ENCODE data around the gene ARHGAP23. TPM values are rescaled to one million over a fixed set of nuclear protein-coding genes. Genes with fewer than 3 reads are reported as not detected.

Gene ARHGAP23
- total RNA-seq, 1 experiment from 2014 or later = 19.0 TPM

DNA sequence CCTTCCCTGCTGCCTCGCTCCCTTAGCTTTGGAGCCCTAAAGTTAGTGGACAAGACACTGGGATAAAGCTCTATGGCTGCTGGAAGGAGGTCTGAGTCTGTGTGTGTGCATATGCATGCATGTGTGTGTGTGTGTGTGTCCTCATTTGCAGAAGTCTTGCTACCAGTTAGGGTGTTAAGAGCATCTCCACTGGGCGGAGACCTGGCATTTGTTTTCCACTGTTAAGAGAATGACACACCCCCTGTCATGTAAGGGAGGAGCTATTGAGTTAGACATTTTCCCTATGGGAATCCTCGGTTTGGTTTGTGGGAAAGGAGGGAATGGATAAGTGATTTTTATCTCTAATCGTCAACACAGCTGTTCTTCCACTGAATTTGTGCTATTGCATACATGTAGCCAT lies 24.8 kb upstream of the ARHGAP23 start:
- intact Hi-C loops (cut with micrococcal nuclease; ENCODE audit: unreplicated experiment) = no loop called here
- no peak for DNase-seq (ENCODE audit: low spot score)
- ChIA-PET CTCF (interaction anchor here (0.6 kb wide), 1 partner anchor 17 kb away, joined by 3 read pairs; no protein-coding TSS in a partner anchor), POLR2A (ENCODE audit: low non-redundant PET) (no interaction called here)
- TF ChIP-seq, protein P1, sequence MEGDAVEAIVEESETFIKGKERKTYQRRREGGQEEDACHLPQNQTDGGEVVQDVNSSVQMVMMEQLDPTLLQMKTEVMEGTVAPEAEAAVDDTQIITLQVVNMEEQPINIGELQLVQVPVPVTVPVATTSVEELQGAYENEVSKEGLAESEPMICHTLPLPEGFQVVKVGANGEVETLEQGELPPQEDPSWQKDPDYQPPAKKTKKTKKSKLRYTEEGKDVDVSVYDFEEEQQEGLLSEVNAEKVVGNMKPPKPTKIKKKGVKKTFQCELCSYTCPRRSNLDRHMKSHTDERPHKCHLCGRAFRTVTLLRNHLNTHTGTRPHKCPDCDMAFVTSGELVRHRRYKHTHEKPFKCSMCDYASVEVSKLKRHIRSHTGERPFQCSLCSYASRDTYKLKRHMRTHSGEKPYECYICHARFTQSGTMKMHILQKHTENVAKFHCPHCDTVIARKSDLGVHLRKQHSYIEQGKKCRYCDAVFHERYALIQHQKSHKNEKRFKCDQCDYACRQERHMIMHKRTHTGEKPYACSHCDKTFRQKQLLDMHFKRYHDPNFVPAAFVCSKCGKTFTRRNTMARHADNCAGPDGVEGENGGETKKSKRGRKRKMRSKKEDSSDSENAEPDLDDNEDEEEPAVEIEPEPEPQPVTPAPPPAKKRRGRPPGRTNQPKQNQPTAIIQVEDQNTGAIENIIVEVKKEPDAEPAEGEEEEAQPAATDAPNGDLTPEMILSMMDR (conservative IDR thresholded peaks at IDR 0.05; ENCODE audit: low read depth, low read length) = no peak
- no peak for TF ChIP-seq EZH2 (IDR thresholded peaks at IDR 0.05; ENCODE audit: borderline replicate concordance, low read depth, low read length, poor library complexity, severe bottlenecking)
- Histone ChIP-seq H3K27me3 (replicated peaks; ENCODE audit: insufficient read depth, low read depth, low read length, poor library complexity) (no peaks in the 10 kb centered on the region), H3K4me3 (ENCODE audit: low read depth, low read length, poor library complexity, severe bottlenecking) (no peak overlapping the region), H3K36me3 (ENCODE audit: insufficient read depth, low read length, poor library complexity, severe bottlenecking) (no peaks in the 10 kb centered on the region), H3K4me1 (ENCODE audit: insufficient read depth, low read length, poor library complexity, severe bottlenecking) (no peaks in the 10 kb centered on the region), H3K27ac (ENCODE audit: low read depth, low read length, poor library complexity, severe bottlenecking) (no peak overlapping the region), H3K9me3 (ENCODE audit: low read depth, low read length, poor library complexity, severe bottlenecking) (no peaks in the 10 kb centered on the region)
- BruUV-seq (replicated peaks) = no TSS peak

DNA sequence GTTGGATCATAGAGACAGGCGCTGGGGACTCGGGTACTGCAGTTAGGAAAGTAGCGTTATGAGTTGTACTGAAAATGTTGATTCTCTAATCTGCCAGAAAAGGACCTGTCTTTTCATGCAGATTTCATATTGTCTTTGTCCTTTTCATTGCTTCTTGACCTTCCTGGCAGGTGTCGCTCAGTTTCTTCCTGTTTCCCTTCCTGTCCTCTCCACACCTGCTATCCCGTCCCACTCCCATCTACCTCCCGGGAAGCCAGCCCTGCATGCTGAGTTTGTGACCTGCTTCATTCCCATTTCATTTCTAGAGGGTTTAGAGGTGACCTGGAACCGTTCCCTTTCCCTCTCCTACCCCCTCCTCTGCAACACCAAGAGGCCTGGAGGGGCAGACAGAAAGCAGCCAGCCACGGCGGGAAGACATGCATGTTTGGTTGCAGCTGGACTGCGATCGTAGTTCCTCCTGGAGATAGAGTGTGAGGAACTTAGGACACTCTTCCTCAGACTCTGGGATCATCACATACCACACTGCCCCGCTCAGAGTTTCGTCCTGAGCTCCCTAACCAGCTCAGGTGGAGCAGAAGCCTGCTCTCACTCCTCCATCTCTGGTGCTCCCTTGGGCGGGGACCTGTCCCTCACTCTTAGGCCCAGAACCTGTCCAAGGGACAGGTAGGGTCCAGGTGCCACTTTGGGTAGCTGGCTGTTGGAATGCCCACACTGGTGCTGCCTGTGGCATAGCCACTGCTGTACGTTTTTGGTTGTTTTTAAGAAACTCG lies 23.9 kb upstream of the ARHGAP23 start:
- intact Hi-C loops (cut with micrococcal nuclease; ENCODE audit: unreplicated experiment) = no loop called here
- H3K27ac ChIP-seq (ENCODE audit: low read depth, low read length, poor library complexity, severe bottlenecking) = no peak overlapping the region
- H3K36me3 ChIP-seq (ENCODE audit: insufficient read depth, low read length, poor library complexity, severe bottlenecking) = no peaks in the 10 kb centered on the region
- no peak for DNase-seq (ENCODE audit: low spot score)
- no peaks in the 10 kb centered on the region for H3K27me3 ChIP-seq (replicated peaks; ENCODE audit: insufficient read depth, low read depth, low read length, poor library complexity)
- H3K9me3 ChIP-seq (ENCODE audit: low read depth, low read length, poor library complexity, severe bottlenecking) = no peaks in the 10 kb centered on the region
- no peak overlapping the region for H3K4me3 ChIP-seq (ENCODE audit: low read depth, low read length, poor library complexity, severe bottlenecking)
- no peaks in the 10 kb centered on the region for H3K4me1 ChIP-seq (ENCODE audit: insufficient read depth, low read length, poor library complexity, severe bottlenecking)
- BruUV-seq (replicated peaks) = no TSS peak
- POLR2A ChIA-PET (ENCODE audit: low non-redundant PET) = no interaction called here
- CTCF ChIA-PET = no interaction called here
- TF ChIP-seq, protein P1 (conservative IDR thresholded peaks at IDR 0.05; ENCODE audit: low read depth, low read length) = no peak

DNA sequence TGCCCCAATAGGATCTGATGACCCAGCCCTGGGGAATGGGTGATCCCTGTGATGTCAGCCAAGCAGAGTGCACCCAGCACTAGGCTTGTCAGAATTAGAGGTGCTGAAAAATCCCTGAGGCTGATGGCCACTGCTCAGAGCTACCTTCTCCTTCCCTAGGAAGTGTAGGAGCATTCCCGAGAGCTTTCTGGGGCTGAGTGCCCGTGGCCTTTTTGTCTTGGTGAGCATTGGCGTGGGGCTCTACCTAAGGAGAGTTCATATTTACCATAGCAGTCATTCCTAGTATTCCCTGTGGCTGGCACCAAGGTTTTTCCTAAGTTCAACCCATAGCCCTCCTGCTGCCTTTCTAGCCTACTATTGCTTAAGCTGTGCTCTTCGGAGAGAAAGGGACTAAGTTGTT lies 22.6 kb upstream of the ARHGAP23 start:
- no peak overlapping the region for H3K4me3 ChIP-seq (ENCODE audit: low read depth, low read length, poor library complexity, severe bottlenecking)
- CTCF ChIA-PET = no interaction called here
- H3K36me3 ChIP-seq (ENCODE audit: insufficient read depth, low read length, poor library complexity, severe bottlenecking) = no peaks in the 10 kb centered on the region
- no TSS peak for BruUV-seq (replicated peaks)
- H3K9me3 ChIP-seq (ENCODE audit: low read depth, low read length, poor library complexity, severe bottlenecking) = no peaks in the 10 kb centered on the region
- intact Hi-C loops (cut with micrococcal nuclease; ENCODE audit: unreplicated experiment) = no loop called here
- POLR2A ChIA-PET (ENCODE audit: low non-redundant PET) = no interaction called here
- no peak overlapping the region for H3K27ac ChIP-seq (ENCODE audit: low read depth, low read length, poor library complexity, severe bottlenecking)
- H3K4me1 ChIP-seq (ENCODE audit: insufficient read depth, low read length, poor library complexity, severe bottlenecking) = no peaks in the 10 kb centered on the region
- DNase-seq (ENCODE audit: low spot score) = no peak
- no peak for TF ChIP-seq EZH2 (IDR thresholded peaks at IDR 0.05; ENCODE audit: borderline replicate concordance, low read depth, low read length, poor library complexity, severe bottlenecking)
- TF ChIP-seq, protein P1 (conservative IDR thresholded peaks at IDR 0.05; ENCODE audit: low read depth, low read length) = no peak
- no peaks in the 10 kb centered on the region for H3K27me3 ChIP-seq (replicated peaks; ENCODE audit: insufficient read depth, low read depth, low read length, poor library complexity)

All from A673 (cell line).